Activated CD4-positive, alpha-beta T cell treated with anti-CD3 and anti-CD28 coated beads, Interleukin-2, amount 10 ng/mL, durations not matched to agents 7 days and 5 days (primary cell): ENCODE measurements around the gene ATP2C1. TPM values are rescaled to one million over a fixed set of nuclear protein-coding genes. Genes with fewer than 3 reads are reported as not detected.

ENCODE experiments used
- CTCF ChIA-PET: fragments of 350-600 bp; sonication (Branson Sonifier 250); formaldehyde crosslinking; loops from one replicate; lab custom pipeline; 2021; ENCODE audit warnings: antibody characterized with exemption; lab: Charles Lee
- POLR2A ChIA-PET: fragments of 350-600 bp; sonication (Branson Sonifier 250); formaldehyde crosslinking; loops from one replicate; lab custom pipeline; 2021; ENCODE audit warnings: antibody characterized with exemption; lab: Charles Lee
- DNase-seq: peaks from one replicate; pipeline ENCODE4 v3.0.0-alpha.2; 2020
- H3K27ac Mint-ChIP-seq: one replicate; pipeline ENCODE4 v1.8.0; 2021; ENCODE audit warnings: mild to moderate bottlenecking, moderate library complexity, mixed read lengths
- H3K27me3 Mint-ChIP-seq: one replicate; pipeline ENCODE4 v1.8.0; 2021; ENCODE audit warnings: mixed read lengths
- H3K36me3 Mint-ChIP-seq: one replicate; pipeline ENCODE4 v1.8.0; 2021; ENCODE audit warnings: low read depth, mixed read lengths
- H3K4me1 Mint-ChIP-seq: one replicate; pipeline ENCODE4 v1.8.0; 2021; ENCODE audit warnings: mixed read lengths
- H3K4me3 Mint-ChIP-seq: one replicate; pipeline ENCODE4 v1.8.0; 2021; ENCODE audit warnings: mild to moderate bottlenecking, moderate library complexity, mixed read lengths
- H3K9me3 Mint-ChIP-seq: one replicate; pipeline ENCODE4 v1.8.0; 2021; ENCODE audit warnings: mixed read lengths
- total RNA-seq, 2 experiments: library from RNA; stranded (reverse); gene quantifications; one replicate each; pipeline ENCODE4 v1.2.3, GENCODE V29; 2021

ATP2C1 gene
- total RNA-seq, 2 experiments from 2014 or later: 58.4 to 58.5 TPM

GRCh38 chr3:130865489-130865888 lies 28.4 kb upstream of the ATP2C1 start:
- no peak overlapping the region for H3K4me3 Mint-ChIP-seq
- H3K27ac Mint-ChIP-seq: no peak overlapping the region
- no peaks in the 10 kb centered on the region for H3K4me1 Mint-ChIP-seq
- H3K36me3 Mint-ChIP-seq: no peaks in the 10 kb centered on the region
- DNase-seq: no peak
- H3K27me3 Mint-ChIP-seq: peaks cover 2% of the 10 kb centered on the region
- ChIA-PET POLR2A (no interaction called here), CTCF (no interaction called here)
- H3K9me3 Mint-ChIP-seq: peaks cover 2% of the 10 kb centered on the region

GRCh38 chr3:130866327-130866726 lies 27.6 kb upstream of the ATP2C1 start:
- no peak for DNase-seq
- Mint-ChIP-seq H3K27me3 (no peaks in the 10 kb centered on the region), H3K9me3 (peaks cover 2% of the 10 kb centered on the region), H3K36me3 (no peaks in the 10 kb centered on the region), H3K4me1 (no peaks in the 10 kb centered on the region), H3K4me3 (no peak overlapping the region), H3K27ac (no peak overlapping the region)
- POLR2A ChIA-PET: no interaction called here
- CTCF ChIA-PET: no interaction called here

- Mint-ChIP-seq H3K27ac (no peak overlapping the region), H3K36me3 (no peaks in the 10 kb centered on the region), H3K27me3 (peaks cover 4% of the 10 kb centered on the region), H3K9me3 (no peaks in the 10 kb centered on the region), H3K4me3 (no peak overlapping the region), H3K4me1 (no peaks in the 10 kb centered on the region)
- ChIA-PET POLR2A (interaction anchor here (0.6 kb wide), 1 partner anchor 175 kb away, joined by 3 read pairs; no protein-coding TSS in a partner anchor), CTCF (no interaction called here)
- no peak for DNase-seq
Measured at GRCh38 chr3:130870423-130870822, 23.5 kb upstream of the ATP2C1 start.

- no peak for DNase-seq
- H3K4me3 Mint-ChIP-seq: no peak overlapping the region
- POLR2A ChIA-PET: no interaction called here
- CTCF ChIA-PET: no interaction called here
- peak overlapping the region; percentile 38 for H3K27ac Mint-ChIP-seq
- peaks cover 9% of the 10 kb centered on the region for H3K9me3 Mint-ChIP-seq
- peaks cover 23% of the 10 kb centered on the region for H3K27me3 Mint-ChIP-seq
- peaks cover 5% of the 10 kb centered on the region for H3K36me3 Mint-ChIP-seq
- no peaks in the 10 kb centered on the region for H3K4me1 Mint-ChIP-seq
Measured at GRCh38 chr3:130876594-130876993, 17.3 kb upstream of the ATP2C1 start.

- ChIA-PET CTCF (interaction anchor here (0.9 kb wide), 1 partner anchor 15 kb away, joined by 3 read pairs; the partner anchor contains the start of gene ATP2C1), POLR2A (no interaction called here)
- Mint-ChIP-seq H3K4me3 (no peak overlapping the region), H3K9me3 (peaks cover 9% of the 10 kb centered on the region), H3K36me3 (peaks cover 5% of the 10 kb centered on the region), H3K27ac (no peak overlapping the region), H3K4me1 (no peaks in the 10 kb centered on the region), H3K27me3 (peaks cover 32% of the 10 kb centered on the region)
- DNase-seq: no peak
Measured at GRCh38 chr3:130878464-130878863, 15.4 kb upstream of the ATP2C1 start.

GRCh38 chr3:130889416-130889946 lies 4.4 kb upstream of the ATP2C1 start:
- no peak for DNase-seq
- Mint-ChIP-seq H3K27ac (no peak overlapping the region), H3K36me3 (no peaks in the 10 kb centered on the region), H3K9me3 (peaks cover 3% of the 10 kb centered on the region), H3K4me1 (peaks cover 8% of the 10 kb centered on the region), H3K4me3 (no peak overlapping the region), H3K27me3 (peaks cover 12% of the 10 kb centered on the region)
- ChIA-PET POLR2A (no interaction called here), CTCF (interaction anchor here (0.7 kb wide), 1 partner anchor 53 kb away, joined by 4 read pairs; no protein-coding TSS in a partner anchor)

GRCh38 chr3:130892759-130893375 lies 1.0 kb upstream of the ATP2C1 start:
- Mint-ChIP-seq H3K36me3 (peaks cover 5% of the 10 kb centered on the region), H3K4me1 (peaks cover 37% of the 10 kb centered on the region), H3K9me3 (no peaks in the 10 kb centered on the region), H3K27ac (peak overlapping the region; percentile 98), H3K27me3 (no peaks in the 10 kb centered on the region), H3K4me3 (peak overlapping the region; percentile 94)
- POLR2A ChIA-PET: interaction anchor here (1.2 kb wide), 1 partner anchor 134 kb away, joined by 3 read pairs; no protein-coding TSS in a partner anchor
- DNase-seq: peak; percentile 84
- CTCF ChIA-PET: interaction anchor here (0.7 to 2.3 kb wide), 15 partner anchors 14 to 194 kb away, joined by 3 to 13 read pairs (median 3); partner anchors contain the start of genes ASTE1, NEK11 and PIK3R4

- Mint-ChIP-seq H3K27me3 (no peaks in the 10 kb centered on the region), H3K36me3 (peaks cover 5% of the 10 kb centered on the region), H3K27ac (peak overlapping the region; percentile 98), H3K4me1 (peaks cover 39% of the 10 kb centered on the region), H3K9me3 (no peaks in the 10 kb centered on the region), H3K4me3 (peak overlapping the region; percentile 94)
- CTCF ChIA-PET: interaction anchor here (0.6 to 2.3 kb wide), 13 partner anchors 35 to 195 kb away, joined by 3 to 13 read pairs (median 3); partner anchors contain the start of genes ASTE1, NEK11 and PIK3R4
- DNase-seq: peak; percentile 50
- POLR2A ChIA-PET: interaction anchor here (0.6 to 1.2 kb wide), 5 partner anchors 44 to 147 kb away, joined by 3 to 6 read pairs (median 3); partner anchors contain the start of genes ASTE1 and NEK11
Measured at GRCh38 chr3:130894130-130894985, 474 bp downstream of the ATP2C1 start.

- Mint-ChIP-seq H3K36me3 (peaks cover 5% of the 10 kb centered on the region), H3K9me3 (no peaks in the 10 kb centered on the region), H3K4me1 (peaks cover 39% of the 10 kb centered on the region), H3K4me3 (peak overlapping the region; percentile 94), H3K27ac (peak overlapping the region; percentile 90), H3K27me3 (no peaks in the 10 kb centered on the region)
- no peak for DNase-seq
- POLR2A ChIA-PET: interaction anchor here (0.9 kb wide), 1 partner anchor 132 kb away, joined by 6 read pairs; the partner anchor contains the start of genes ASTE1 and NEK11
- CTCF ChIA-PET: interaction anchor here (0.6 to 2.3 kb wide), 2 partner anchors 136 to 152 kb away, joined by 3 to 13 read pairs; no protein-coding TSS in a partner anchor
Measured at GRCh38 chr3:130894986-130895280, 1.0 kb downstream of the ATP2C1 start.

GRCh38 chr3:130895690-130896488 lies 2.0 kb downstream of the ATP2C1 start:
- H3K9me3 Mint-ChIP-seq: no peaks in the 10 kb centered on the region
- peak overlapping the region; percentile 94 for H3K4me3 Mint-ChIP-seq
- peak overlapping the region; percentile 90 for H3K27ac Mint-ChIP-seq
- ChIA-PET CTCF (no interaction called here), POLR2A (interaction anchor here (0.7 kb wide), 1 partner anchor 52 kb away, joined by 3 read pairs; no protein-coding TSS in a partner anchor)
- peaks cover 41% of the 10 kb centered on the region for H3K4me1 Mint-ChIP-seq
- no peaks in the 10 kb centered on the region for H3K27me3 Mint-ChIP-seq
- DNase-seq: no peak
- peaks cover 5% of the 10 kb centered on the region for H3K36me3 Mint-ChIP-seq

- Mint-ChIP-seq H3K9me3 (no peaks in the 10 kb centered on the region), H3K36me3 (peaks cover 5% of the 10 kb centered on the region), H3K27ac (no peak overlapping the region), H3K4me1 (peaks cover 49% of the 10 kb centered on the region), H3K27me3 (no peaks in the 10 kb centered on the region), H3K4me3 (no peak overlapping the region)
- DNase-seq: no peak
- CTCF ChIA-PET: interaction anchor here (0.7 kb wide), 1 partner anchor 325 kb away, joined by 3 read pairs; no protein-coding TSS in a partner anchor
- POLR2A ChIA-PET: no interaction called here
Measured at GRCh38 chr3:130897316-130897715, 3.4 kb downstream of the ATP2C1 start.

- Mint-ChIP-seq H3K4me1 (peaks cover 52% of the 10 kb centered on the region), H3K27ac (no peak overlapping the region), H3K36me3 (peaks cover 6% of the 10 kb centered on the region), H3K4me3 (no peak overlapping the region), H3K27me3 (no peaks in the 10 kb centered on the region), H3K9me3 (no peaks in the 10 kb centered on the region)
- CTCF ChIA-PET: no interaction called here
- POLR2A ChIA-PET: no interaction called here
- DNase-seq: no peak
Measured at GRCh38 chr3:130900959-130901358, 7.1 kb downstream of the ATP2C1 start.
